GM19023 (cell line): ENCODE measurements around the gene PBX1.

Experiments
- ATAC-seq: cut with Tn5 transposase; IDR thresholded peaks from one replicate; pipeline ENCODE4 v1.9.1; 2021; ENCODE audit warnings: mild to moderate bottlenecking, moderate library complexity; ENCODE audit not compliant: unreplicated experiment

The PBX1 gene

DNA sequence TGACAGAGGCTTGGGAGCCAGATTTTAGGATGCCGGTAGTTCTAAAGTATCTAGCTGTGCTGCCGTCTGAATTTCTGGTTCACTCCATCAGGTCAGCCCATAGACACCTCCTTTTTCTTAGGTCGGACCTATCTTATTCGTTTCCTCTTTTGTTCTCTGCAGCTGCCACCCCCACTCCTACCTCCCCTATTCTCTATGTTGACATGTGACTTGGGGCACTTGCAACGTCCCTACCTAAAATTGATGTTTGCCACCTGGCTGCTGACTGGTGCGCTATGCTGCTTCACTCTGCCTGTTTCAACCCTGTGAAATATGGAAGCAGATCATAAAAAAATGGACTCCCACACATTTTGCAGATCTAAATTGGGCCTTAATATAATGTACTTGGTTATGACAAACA, 55.3 kb downstream of the PBX1 start:
- ATAC-seq = no peak

DNA sequence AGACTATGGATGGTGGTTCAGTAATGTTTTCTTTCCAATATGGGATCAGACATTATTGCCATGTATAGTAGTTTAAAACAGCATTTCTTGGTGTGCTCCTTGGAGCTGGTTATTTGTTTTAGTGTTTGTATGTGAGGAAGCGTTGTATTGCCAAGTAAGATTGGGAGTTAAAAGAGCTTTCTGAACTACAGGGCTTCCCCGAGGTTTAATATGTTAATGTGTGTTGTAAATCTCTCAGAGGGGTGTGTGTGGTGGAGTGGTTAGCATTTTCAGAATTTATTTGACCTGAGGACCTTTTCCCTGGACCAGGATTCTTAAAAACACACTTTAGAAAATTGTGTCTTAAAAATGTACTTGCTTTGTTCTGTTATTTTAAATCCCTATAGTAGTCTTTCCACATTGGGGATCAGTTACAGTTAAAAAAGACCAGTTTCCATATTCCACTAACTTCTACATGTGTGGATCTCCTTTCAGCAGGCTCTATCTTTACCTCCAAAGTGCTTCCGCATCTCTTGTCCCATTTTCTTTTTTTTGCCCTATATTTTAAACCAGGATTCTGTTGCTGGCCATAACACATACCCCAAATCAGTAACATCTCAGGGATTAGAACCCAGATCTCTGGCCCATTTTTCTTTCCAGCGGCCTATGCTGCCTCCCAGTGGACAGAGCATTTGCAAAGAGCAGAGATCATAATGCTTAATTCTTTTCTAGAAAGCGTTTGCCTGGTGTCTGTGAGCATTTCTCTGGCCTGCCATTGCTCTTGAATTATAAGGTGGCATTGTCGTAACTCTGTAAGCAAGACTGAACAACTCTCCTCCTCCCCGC, 58.6 kb downstream of the PBX1 start:
- no peak for ATAC-seq

DNA sequence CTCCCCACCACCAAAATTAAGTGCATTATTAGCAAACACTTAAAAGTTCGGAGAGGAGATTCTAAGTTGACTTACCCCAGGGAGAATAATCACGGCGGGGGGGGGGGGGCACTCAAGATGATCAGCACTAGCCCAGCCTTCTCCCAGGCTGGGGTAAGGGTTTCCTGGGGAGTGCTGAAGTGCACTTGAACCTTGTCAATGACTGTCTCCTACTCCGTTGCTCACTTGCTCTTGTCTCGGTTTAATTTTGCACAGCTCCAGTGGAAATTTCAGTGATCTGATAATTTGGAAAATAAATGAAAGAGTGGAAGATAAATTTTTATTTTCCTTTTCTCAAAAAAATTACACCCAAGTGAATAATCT, 59.2 kb downstream of the PBX1 start:
- ATAC-seq = no peak

DNA sequence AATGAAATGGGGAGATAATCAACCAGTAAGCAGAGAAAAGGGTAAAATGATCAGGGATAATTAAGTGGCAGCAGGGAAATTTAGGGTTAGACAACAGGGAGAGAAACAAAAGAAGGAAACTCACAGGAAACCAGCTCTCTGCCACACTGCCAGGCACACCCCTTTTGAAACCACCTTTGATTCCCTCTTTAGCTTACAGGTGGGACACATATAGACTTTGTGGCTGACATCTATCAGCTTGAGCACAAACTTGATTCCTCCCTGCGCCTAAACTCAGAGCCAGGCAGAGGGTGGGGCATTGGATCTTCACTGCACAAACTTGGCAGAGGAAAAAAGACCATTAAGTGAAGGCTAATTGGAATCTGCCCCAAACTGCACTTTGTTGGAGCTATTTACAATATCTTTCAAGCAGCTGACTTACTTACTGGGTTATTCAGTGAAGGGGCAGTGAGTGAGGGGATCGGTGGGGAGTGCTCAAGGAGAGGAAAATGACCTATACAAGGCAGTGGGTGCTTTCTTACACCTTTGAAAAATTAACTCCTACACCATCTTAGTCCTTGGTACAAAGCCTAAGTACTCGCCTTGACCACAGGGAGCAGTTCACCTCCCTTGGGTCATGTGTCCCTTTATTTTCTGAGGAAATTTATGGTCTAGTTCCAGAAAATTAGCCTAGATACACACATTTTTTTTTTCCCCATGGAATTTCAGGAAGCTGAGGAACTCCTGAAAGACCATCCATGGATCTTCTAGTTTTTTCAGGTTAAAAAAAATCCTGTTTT, 60.2 kb downstream of the PBX1 start:
- ATAC-seq = no peak

DNA sequence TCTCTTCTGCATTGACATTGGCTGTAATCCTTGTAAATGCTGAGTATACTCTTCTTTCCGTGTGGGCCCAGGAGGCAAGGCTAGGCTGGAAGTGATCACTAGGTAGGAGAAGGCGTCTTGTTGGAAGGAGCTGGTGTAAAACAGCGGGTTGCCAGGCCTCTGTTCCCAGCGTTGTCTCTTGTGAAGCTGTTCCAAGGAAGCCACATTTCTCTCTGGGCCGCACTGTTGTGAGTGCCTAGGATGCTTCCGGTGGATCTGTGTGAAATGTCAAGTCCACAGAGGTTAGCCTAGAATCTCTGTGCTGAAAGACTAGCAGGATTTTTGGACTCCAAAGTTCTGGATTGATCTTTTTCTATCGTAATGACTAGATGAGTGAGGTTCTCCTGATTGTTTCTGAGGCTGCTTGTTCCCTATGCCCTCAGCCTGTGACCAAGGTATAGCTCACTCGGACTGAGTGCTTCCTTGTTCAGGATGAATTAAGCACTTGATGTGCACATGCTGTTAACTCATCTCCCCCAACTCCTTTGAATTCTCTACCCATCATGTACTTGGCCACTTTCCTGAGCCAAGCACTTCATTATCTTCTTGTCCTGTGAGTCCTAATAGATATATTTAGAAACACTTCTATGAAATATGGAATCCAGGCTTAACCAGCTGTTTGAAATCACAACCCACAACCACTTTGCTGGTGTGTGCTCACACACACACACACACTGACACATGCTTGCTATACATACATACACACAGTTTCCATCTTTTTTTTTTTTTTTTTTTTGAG, 63.3 kb downstream of the PBX1 start:
- ATAC-seq = no peak

DNA sequence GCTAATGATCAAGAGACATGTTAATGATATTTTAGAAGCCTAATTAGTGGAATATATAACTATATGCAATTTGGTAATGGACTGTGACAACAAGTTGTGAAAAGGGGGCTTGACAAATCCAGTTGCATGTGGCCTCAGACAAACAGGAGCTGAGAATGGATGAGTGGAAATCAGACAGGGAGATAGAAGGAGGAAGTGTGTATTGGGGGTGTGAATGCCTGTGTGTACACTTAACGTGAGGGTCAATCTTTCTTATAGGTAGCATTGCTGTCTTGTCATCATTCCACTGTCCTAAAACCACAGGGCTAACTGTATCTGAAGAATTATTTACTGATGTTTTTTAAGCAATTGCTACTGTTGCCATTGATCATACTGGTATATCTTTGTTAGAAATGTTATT, 64.8 kb downstream of the PBX1 start:
- ATAC-seq = no peak

DNA sequence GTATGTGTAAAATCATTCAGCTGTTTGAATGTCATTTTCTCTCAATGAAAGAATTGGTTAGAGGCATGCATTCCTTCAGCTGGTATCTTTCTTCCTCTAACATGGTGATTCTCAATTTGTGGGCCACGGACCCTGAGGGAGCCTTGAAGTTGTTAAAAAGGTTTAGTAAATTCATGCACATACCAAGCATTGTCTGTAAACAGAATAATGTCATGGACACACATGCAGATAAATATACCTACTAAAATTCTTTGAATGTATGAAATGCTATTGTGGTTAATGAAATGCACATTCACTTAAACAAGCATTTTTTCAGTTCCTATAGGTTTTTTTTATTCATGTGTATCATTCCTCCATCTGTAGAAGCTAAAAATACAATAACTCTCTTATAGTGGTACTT, 65.4 kb downstream of the PBX1 start:
- ATAC-seq = no peak

DNA sequence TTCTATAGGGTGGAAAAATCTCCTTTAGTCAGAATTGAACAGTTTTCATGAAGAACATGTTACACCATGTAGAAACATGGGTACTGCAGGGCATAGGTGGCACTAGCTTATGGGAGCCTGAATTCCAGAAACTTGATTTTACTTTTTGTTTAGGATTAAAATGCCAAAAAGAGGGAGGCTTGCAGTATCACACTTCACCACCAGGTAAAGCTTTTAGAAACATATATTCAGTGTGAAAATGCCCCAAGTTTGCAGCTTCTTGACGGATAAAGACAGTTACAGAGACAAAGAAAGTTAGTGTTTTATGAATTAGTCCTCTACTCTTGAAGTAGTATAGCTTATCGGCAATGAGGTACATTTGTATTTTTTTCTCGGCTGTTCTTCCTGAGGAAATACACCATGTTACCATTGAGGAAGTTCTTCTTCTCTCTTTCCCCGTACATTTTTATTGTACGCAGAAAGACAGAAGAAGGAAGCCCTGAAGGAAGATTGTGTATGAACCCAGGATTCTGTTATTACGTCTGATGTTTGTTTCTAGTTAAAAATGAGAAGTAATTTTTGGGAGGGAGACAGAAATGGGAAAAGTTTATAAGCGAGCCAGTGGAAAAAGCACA, 66.1 kb downstream of the PBX1 start:
- ATAC-seq = no peak

DNA sequence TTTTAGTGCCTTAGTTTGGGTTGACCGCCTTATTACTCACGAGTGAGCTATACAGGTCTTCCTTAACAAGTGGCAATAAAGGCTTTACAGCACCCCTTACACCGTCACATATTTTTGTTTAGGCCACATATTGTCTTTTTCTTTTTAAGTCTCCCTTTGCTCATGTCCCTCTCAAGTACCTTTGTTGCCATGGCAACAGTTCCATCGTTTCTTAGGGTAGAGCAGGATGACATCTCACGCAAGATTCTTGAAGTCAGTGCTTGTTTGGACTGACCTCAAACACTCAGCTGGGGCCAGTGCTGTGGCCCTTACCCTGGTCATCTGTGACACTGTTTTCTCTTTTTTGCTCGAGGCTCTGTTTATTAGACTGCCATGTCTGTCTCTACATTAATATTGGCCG, 69.8 kb downstream of the PBX1 start:
- no peak for ATAC-seq

DNA sequence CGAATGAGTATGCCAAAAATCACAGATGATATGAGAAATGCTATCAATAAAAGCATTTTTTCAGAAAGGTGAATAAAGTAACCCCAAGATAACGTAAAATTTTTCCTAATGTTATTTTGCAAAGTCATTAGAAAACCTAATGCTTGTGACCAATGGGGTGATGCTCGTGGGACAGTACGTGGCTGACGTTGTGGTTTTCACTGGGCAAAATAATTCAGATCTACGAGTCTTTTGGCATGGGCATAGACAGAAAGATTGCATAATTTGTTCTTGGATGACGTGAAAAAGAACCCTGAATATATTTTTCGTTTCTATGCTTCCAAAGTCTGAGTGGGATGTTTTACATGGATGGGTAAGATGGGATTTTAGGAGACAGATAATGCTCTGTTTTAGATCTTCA, 71.0 kb downstream of the PBX1 start:
- ATAC-seq = no peak

DNA sequence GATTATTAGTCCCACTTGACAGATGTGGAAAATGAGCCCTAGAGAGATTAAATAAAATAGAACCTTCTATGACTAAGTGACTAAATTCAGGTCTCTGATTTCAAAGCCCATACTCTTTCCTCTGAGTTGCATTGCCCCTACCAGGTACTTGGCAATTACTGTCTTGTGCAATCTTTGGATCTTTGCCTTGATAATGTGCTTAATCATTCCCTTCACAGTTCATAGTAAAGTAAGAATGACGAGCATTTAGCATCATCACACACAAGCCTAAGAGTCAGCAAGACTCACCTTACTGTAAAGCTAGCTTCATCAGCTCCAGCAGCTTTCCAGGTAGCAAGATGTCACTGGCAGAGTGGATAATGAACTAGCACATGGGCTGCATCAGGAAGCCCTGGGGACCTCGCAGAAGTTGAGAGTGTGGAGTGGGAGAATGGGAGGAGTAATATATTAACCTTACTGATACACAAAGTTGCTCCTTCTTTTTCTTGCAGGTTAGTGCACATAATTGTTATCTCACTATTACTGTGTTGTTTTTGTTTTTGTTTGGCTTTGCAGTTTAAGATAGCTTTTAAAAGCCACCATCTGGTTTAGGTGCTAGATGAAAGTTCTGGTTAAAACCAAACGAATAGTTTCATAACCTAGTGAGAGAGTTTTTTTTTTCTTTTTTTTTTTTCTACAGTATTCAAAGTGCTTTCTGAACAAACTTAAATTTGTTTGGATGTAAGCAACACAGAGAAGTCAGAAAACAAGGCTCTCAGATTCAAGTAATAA, 71.8 kb downstream of the PBX1 start:
- no peak for ATAC-seq

DNA sequence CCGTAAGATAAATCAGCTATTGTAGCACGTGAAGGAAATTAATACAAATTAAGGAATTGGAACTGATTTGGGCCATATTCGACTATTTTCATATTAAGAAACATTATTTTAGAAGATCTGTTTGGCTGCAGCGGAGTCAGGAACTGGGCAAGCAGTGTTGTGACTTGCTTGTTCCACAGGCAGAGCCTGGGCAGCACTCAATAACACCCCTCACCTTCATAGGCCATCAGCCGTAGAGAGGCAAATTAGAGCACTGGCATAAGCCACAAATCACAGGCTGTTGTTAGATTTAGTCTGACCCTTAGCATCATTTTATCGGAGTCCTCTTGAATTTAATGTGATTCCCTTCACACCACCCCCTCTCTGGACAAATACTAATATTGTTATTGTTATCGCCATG, 72.8 kb downstream of the PBX1 start:
- ATAC-seq = no peak

DNA sequence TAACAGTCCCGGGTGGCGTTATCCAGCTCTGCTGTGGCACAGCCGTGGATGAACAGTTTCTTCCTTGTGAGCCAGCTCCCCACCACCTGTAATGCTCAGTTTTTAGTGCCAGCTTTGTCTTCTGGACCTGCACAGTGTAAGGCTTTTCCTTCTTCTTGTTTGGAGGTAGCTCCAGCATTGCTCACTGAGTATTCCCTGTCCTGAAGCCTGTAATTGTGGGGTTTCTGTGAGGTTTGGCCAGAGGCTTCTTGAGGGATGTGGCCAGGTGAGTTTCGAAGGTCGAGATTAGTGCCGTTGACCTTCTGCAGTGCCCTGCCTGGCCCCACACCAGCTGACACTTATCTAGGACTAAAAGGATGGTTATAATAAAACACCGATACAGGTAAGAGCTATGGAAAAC, 75.0 kb downstream of the PBX1 start:
- ATAC-seq = no peak

DNA sequence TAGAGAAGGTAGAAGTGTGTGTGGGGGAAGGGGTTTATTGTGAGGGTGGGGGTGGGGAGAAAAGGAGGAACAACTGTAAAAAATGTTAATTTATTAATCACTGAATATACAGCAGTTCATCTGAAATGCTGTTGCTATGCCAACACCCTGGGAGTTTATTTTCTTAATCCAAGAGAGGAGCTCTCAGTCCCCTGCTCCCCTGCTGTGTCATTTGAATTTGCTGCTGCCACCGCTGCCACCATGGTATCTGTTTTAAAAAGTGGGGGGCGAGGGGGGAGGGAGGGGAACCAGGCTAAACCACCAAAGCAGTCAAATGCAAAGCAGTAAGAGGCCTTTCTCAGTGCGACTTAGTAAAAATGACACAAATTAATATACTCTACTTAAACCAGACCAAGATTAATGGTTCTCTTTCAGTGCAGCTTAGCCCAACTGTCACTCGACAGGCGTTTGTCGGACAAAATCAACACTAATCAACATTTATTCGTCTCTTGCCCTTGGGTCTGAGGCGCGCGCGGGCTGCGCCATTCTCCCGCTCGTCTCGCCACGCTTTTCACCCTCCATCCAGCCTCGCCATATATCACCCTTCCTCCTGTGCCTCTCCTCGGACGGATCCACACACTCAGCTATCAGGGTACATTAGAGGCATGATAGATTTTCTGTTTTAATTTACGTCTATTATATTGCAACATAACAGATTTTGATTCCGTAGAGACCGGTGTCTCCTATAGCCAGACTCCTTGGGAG, 76.2 kb downstream of the PBX1 start:
- no peak for ATAC-seq

DNA sequence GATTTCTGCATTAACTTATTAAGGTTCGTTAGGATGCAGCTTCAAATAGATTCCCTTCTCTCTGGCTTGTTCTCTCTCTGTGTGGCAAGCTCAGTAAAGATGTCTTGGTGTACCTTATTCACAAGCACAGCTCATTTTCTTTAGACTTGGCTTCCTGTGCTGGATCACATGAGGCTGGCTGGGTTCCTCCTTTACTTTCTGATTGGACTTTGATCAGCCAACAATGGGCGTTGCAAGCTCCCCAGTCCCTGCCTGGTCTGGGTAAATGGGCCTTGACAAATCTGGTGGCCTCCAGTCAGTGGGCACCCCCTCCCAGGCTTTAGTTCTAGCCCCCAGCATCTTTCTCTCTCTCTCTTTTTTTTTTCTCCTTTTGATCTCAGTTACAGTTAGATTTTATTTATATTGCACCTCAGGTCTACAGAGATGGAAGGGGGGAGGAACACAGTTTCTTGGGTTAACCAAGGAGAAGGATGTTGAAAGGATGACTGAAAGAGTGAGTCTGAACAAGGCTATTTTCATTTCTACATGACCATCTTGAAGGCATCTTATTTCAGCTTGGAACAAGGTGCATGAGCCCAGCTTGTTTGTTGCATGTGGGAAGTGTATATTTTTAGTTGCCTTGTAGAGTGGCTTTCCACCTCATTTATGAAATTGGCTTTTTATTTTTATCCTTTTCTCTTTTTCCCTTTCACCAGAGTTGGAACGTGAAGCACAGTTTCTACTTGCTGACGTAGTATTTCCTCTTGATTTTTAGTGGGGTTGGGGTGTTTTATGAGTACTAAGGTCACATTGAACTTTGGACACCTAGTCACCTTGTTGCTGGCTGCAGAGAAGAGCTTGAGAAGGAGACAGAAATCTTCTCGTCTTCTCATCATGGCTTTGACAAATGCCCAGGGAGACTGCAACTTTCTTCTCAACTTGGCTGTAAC, 77.1 kb downstream of the PBX1 start:
- ATAC-seq = no peak

DNA sequence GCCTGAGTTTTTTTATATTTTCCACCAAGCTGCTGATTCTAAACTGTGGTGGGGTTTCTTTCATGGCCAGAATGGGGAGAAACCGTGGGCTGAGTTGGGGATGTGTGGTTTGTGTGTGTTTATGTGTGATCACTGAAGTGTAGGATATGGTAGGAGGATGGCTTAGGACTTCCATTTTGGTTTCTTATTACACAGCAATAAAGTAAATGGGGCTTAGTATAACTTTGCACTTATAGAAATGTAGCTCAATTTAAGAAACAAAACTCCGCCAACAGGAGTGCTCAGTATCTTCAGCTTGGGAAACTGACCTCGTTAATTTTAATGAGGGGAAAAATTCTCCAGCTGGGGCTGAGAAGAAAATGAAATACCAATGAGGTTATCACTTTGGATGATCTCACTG, 77.8 kb downstream of the PBX1 start:
- no peak for ATAC-seq

DNA sequence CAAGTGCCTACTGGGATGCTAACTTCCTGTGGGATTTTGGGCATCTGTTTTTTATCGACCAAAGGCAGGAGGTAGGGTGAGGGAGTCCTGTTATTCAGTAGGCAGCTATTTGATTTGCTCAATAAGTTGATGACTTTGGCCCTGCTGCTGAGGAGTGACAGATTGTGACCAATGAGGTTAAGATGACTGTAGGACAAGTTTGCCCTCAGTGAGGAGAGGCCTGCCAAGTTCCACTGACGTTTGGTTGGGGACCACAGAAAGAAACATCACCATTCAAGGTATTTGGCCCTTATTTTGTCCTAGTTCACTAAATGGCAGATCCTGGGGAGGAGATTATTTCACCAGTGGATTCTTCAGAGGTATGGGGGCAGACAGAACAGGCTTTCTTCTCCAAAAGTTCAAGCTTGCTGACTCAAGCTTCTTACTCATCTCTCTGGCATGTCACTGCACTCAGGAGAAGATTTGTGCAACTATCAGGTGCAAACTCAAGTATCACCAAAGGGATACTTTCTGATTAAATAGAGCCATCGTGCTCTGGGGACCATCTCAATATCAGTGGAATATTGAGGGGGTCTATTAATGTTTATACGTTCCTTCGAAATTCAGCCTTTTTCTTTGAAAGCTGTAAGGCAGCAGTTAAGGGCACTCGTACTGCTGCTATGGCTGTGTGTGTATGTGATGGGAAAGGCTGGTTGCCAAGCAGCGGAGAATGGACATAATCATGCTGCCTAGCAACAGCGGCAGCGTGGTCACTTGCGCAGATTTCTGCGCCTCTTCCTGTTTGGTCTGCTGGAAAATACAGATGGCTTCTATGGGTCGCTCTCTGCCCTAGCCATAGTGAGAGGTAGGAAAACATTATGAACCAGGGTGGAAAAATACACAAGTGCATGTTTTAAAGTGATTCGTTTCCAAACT, 78.7 kb downstream of the PBX1 start:
- no peak for ATAC-seq
